Trophoblast cell (in vitro differentiated cells and primary cell): Measurements from ENCODE around the gene KANSL3.

Experiments used
- DNase-seq, 2 donors: peaks; one replicate each; pipeline ENCODE4 v3.0.0-alpha.2; 2016
- H2AFZ ChIP-seq: 2 replicates; pipeline ENCODE4 v1.6.1; 2013; ENCODE audit warnings: low read length, moderate library complexity, mild to moderate bottlenecking; ENCODE audit not compliant: insufficient read depth, poor library complexity
- H2AK5ac ChIP-seq: 2 replicates; pipeline ENCODE4 v1.6.1; 2013; ENCODE audit warnings: mild to moderate bottlenecking, low read length
- H2BK120ac ChIP-seq: 2 replicates; pipeline ENCODE4 v1.6.1; 2013; ENCODE audit warnings: low read length, mild to moderate bottlenecking, moderate library complexity; ENCODE audit not compliant: insufficient read depth, poor library complexity
- H2BK12ac ChIP-seq: 2 replicates; pipeline ENCODE4 v1.6.1; 2013; ENCODE audit warnings: mild to moderate bottlenecking, low read length, moderate library complexity
- H2BK5ac ChIP-seq: 2 replicates; pipeline ENCODE4 v1.6.1; 2013; ENCODE audit warnings: low read length, low read depth, moderate library complexity, mild to moderate bottlenecking; ENCODE audit not compliant: poor library complexity
- H3K14ac ChIP-seq: 2 replicates; pipeline ENCODE4 v1.6.1; 2013; ENCODE audit warnings: mild to moderate bottlenecking, low read length
- H3K18ac ChIP-seq: 2 replicates; pipeline ENCODE4 v1.6.1; 2013; ENCODE audit warnings: mild to moderate bottlenecking, low read length
- H3K23ac ChIP-seq: 2 replicates; pipeline ENCODE4 v1.6.1; 2013; ENCODE audit warnings: low read length
- H3K27ac ChIP-seq: 2 replicates; pipeline ENCODE4 v1.5.1; 2013; ENCODE audit warnings: low read depth, mild to moderate bottlenecking, inconsistent platforms, low read length, moderate library complexity
- H3K27me3 ChIP-seq: 2 replicates; pipeline ENCODE4 v1.6.1; 2013; ENCODE audit warnings: inconsistent platforms, mild to moderate bottlenecking, low read length, moderate library complexity; ENCODE audit not compliant: insufficient read depth
- H3K36me3 ChIP-seq, 2 experiments: 1 replicate in 1 of 2; 2 replicates in 1 of 2; pipeline ENCODE4 v1.6.1; 2013; ENCODE audit warnings: low read length in 2 of 2, mild to moderate bottlenecking in 2 of 2, moderate library complexity in 1 of 2; ENCODE audit not compliant: insufficient read depth in 2 of 2, control insufficient read depth in 1 of 2
- H3K4ac ChIP-seq: 2 replicates; pipeline ENCODE4 v1.6.1; 2013; ENCODE audit warnings: low read depth, mild to moderate bottlenecking, low read length, moderate library complexity
- H3K4me1 ChIP-seq, 2 experiments: 1 replicate in 1 of 2; 2 replicates in 1 of 2; pipeline ENCODE4 v1.6.1; 2013; ENCODE audit warnings: low read length in 2 of 2, mild to moderate bottlenecking in 2 of 2, moderate library complexity in 1 of 2; ENCODE audit not compliant: insufficient read depth in 2 of 2, control insufficient read depth in 1 of 2
- H3K4me2 ChIP-seq: 2 replicates; pipeline ENCODE4 v1.6.1; 2013; ENCODE audit warnings: inconsistent platforms, mild to moderate bottlenecking, low read length, moderate library complexity
- H3K4me3 ChIP-seq: 2 replicates; pipeline ENCODE4 v1.5.1; 2013; ENCODE audit warnings: mild to moderate bottlenecking, low read depth, low read length, inconsistent platforms
- H3K79me1 ChIP-seq: one replicate; pipeline ENCODE4 v1.6.1; 2013; ENCODE audit warnings: low read length
- H3K79me2 ChIP-seq: 2 replicates; pipeline ENCODE4 v1.6.1; 2013; ENCODE audit warnings: low read length, mild to moderate bottlenecking; ENCODE audit not compliant: control insufficient read depth, insufficient read depth, poor library complexity
- H3K9ac ChIP-seq: 2 replicates; pipeline ENCODE4 v1.6.1; 2013; ENCODE audit warnings: mild to moderate bottlenecking, low read length
- H3K9me3 ChIP-seq: 2 replicates; pipeline ENCODE4 v1.6.1; 2013; ENCODE audit warnings: low read depth, mild to moderate bottlenecking, control low read depth, inconsistent platforms, low read length; ENCODE audit not compliant: insufficient read depth
- H4K12ac ChIP-seq: 2 replicates; pipeline ENCODE4 v1.6.1; 2013; ENCODE audit warnings: low read depth, mild to moderate bottlenecking, low read length, moderate library complexity
- H4K8ac ChIP-seq: 2 replicates; pipeline ENCODE4 v1.6.1; 2013; ENCODE audit warnings: low read depth, mild to moderate bottlenecking, low read length, moderate library complexity
- H4K91ac ChIP-seq: one replicate; pipeline ENCODE4 v1.6.1; 2013; ENCODE audit warnings: low read depth, mild to moderate bottlenecking, low read length, moderate library complexity
- WGBS: extraction: QIAGEN DNeasy Blood & Tissue Kit; methylation state at CpG from one replicate; pipeline ENCODE4 v1.1.7; 2013; ENCODE audit warnings: missing lambda C conversion rate; ENCODE audit not compliant: insufficient read length, insufficient coverage; ENCODE audit errors: extremely low coverage; 5-methylcytosine and 5-hydroxymethylcytosine counted together

KANSL3 gene

GRCh38 chr2:96546321-96546720, 91.8 kb downstream of the KANSL3 start:
- no peak overlapping the region for H3K14ac ChIP-seq
- H3K9ac ChIP-seq = no peak overlapping the region
- no peak overlapping the region for H4K8ac ChIP-seq
- no peaks in the 10 kb centered on the region for H3K79me1 ChIP-seq
- H3K79me2 ChIP-seq = no peaks in the 10 kb centered on the region
- no peaks in the 10 kb centered on the region for H3K27me3 ChIP-seq
- no peak for DNase-seq
- no peak overlapping the region for H3K4me2 ChIP-seq
- WGBS = no CpG with 5 or more reads among the region's 5 CpGs
- no peak overlapping the region for H3K23ac ChIP-seq
- no peak overlapping the region for H2AK5ac ChIP-seq
- no peak overlapping the region for H3K27ac ChIP-seq
- no peak overlapping the region for H2BK5ac ChIP-seq
- no peak overlapping the region for H2AFZ ChIP-seq
- H3K4ac ChIP-seq = no peak overlapping the region
- peaks cover 5% of the 10 kb centered on the region for H3K9me3 ChIP-seq
- no peaks in the 10 kb centered on the region for H3K36me3 ChIP-seq
- H4K91ac ChIP-seq = no peak overlapping the region
- no peaks in the 10 kb centered on the region for H3K4me1 ChIP-seq
- H3K4me3 ChIP-seq = no peak overlapping the region
- no peak overlapping the region for H3K18ac ChIP-seq
- H2BK120ac ChIP-seq = no peak overlapping the region
- H2BK12ac ChIP-seq = no peak overlapping the region
- no peak overlapping the region for H4K12ac ChIP-seq
